ENCODE results near the gene TMEM39B.

DNA sequence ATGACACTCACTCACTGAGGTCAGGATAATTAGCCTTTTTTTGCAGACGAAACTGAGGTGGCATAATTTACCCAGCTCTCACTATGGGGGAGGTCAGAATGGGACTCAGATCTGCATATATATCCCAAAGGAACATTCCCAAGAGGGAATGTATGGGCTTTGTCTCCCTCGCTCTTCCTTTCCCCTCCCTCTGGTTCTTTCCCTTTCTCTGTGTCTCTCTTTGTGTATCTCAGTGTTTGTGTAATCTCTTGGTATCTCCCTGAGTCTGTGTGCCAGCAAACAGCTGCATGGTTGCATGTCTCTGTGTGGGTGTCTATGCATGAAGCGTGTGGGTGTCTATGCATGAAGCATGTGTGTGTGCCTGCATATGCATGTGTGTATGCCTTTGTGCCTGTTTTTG, 4.7 kb downstream of the TMEM39B start:
- TF ChIP-seq, protein P1, sequence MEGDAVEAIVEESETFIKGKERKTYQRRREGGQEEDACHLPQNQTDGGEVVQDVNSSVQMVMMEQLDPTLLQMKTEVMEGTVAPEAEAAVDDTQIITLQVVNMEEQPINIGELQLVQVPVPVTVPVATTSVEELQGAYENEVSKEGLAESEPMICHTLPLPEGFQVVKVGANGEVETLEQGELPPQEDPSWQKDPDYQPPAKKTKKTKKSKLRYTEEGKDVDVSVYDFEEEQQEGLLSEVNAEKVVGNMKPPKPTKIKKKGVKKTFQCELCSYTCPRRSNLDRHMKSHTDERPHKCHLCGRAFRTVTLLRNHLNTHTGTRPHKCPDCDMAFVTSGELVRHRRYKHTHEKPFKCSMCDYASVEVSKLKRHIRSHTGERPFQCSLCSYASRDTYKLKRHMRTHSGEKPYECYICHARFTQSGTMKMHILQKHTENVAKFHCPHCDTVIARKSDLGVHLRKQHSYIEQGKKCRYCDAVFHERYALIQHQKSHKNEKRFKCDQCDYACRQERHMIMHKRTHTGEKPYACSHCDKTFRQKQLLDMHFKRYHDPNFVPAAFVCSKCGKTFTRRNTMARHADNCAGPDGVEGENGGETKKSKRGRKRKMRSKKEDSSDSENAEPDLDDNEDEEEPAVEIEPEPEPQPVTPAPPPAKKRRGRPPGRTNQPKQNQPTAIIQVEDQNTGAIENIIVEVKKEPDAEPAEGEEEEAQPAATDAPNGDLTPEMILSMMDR (IDR thresholded peaks at IDR 0.05 in 8 of 11, conservative IDR thresholded peaks at IDR 0.05 in 3 of 11) = no peak
- TF ChIP-seq POLR2AphosphoS5 (IDR thresholded peaks at IDR 0.05) (no peak), POLR2A (IDR thresholded peaks at IDR 0.05) (no peak)

All from spleen (tissue), 7 donors.